ENCODE results near the gene CACNA1I. TPM values are rescaled to one million over a fixed set of nuclear protein-coding genes. Genes with fewer than 3 reads are reported as not detected.
A peak's percentile ranks its signal among the peaks of the same experiment; 100 is the strongest.

CACNA1I gene
- total and polyA plus RNA-seq, 7 donors: under 0.01 to 0.95 (median 0.15) TPM; not detected in 3

DNA sequence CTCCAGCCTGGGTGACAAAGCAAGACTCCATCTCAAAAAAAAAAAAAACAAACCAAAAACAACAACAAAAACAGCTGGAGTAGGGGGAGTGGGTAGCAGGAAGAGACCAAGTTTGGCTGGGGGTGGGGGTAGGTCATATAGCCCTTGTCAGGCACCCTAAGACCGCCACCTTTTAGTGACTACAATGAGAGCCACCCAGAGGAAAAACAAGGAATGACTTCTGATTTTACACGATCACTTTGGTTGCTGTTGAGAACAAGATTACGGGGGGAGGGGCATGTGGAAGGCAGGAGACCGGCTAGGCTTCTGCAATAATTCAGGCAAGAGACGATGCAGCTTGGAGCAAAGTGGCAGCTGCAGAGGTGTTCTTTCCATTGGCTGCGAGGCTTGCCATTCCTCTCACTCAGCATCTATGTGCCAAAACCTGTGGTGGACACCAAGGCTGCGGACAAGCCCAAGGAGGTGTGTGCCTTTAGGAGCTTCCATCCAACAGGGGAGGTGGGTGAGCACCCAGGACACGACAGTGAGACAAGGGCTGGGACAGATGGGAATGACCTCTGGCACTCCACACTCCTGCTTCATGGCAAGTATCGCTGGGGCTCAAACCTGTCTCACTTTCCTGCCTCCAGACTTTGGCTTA, 39.7 kb upstream of the CACNA1I start:
- no peak overlapping the region for H3K4me3 ChIP-seq
- WGBS, 2 donors: 27 to 48% methylated on average over 9 of the region's 9 CpGs
- peaks cover 3 to 70% (median 62%) of the 10 kb centered on the region in 4 donors for H3K4me1 ChIP-seq
- peaks cover 0 to 14% (median 6%) of the 10 kb centered on the region in 4 donors for H3K36me3 ChIP-seq
- peak overlapping the region in 3 of 4 donors; percentile 85 to 99 (median 99) for H3K27ac ChIP-seq
- no peaks in the 10 kb centered on the region for H3K27me3 ChIP-seq
- DNase-seq: no peak
- no peaks in the 10 kb centered on the region for H3K9me3 ChIP-seq
- no peak for TF ChIP-seq POLR2AphosphoS5 (IDR thresholded peaks at IDR 0.05)
- TF ChIP-seq, protein P1, sequence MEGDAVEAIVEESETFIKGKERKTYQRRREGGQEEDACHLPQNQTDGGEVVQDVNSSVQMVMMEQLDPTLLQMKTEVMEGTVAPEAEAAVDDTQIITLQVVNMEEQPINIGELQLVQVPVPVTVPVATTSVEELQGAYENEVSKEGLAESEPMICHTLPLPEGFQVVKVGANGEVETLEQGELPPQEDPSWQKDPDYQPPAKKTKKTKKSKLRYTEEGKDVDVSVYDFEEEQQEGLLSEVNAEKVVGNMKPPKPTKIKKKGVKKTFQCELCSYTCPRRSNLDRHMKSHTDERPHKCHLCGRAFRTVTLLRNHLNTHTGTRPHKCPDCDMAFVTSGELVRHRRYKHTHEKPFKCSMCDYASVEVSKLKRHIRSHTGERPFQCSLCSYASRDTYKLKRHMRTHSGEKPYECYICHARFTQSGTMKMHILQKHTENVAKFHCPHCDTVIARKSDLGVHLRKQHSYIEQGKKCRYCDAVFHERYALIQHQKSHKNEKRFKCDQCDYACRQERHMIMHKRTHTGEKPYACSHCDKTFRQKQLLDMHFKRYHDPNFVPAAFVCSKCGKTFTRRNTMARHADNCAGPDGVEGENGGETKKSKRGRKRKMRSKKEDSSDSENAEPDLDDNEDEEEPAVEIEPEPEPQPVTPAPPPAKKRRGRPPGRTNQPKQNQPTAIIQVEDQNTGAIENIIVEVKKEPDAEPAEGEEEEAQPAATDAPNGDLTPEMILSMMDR (IDR thresholded peaks at IDR 0.05): peak in 1 of 4 experiments; percentile 9
- intact Hi-C loops (cut with DNase I): loop anchor here (5.0 kb wide), 4 partner anchors 379 to 661 kb away; partner anchors contain the start of genes CBX7 and TNRC6B

DNA sequence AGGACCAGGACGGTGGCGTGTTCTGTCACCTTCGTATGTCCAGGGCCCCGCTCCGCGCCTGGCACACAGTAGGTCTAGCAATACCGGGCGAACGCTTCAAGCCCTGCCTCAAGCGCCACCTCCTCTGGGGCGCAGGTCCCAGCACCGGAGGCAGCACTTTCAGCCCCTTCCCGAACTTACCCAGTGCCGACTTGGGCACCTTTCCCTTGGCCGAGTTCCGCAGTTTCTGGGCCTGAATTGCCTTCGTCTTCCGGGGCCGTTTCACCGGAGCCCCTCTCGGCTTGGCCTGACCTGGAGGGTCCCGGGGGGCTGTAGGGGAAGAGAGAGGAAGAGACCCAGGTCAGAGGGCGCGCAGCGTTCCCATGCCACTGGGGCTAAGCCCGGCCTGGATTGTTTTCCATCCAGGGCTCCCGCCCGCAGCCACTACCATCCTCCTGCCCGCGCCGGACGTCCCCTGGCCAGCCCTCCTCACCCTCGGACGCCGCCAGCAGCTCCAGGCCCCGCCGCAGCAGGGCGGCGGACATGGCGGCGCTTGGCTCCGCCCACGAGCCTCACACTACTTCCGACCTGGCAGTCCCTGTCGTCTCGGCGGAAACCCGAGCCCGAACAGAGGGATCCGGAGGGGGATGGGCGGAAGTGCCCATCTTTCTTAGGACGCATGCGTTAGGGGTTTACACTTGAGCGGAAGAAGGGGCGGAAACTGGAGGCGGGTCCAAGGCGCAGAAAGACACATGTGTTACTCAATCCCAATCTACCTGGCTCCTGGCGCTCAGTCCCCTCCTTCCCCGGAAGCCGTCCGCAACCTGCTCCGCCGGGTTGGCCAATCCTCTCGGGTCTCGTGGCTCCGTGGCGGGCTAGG, 38.1 kb upstream of the CACNA1I start, which contains the start of gene RPS19BP1:
RPS19BP1 (minus strand) TSS at position 534 of the 859 bp plus-strand sequence; CDS start at position 524, 10 bp downstream.
- Histone ChIP-seq H3K4me3 (peak within 1 kb of the TSS; percentile 60 to 98 (median 78)), H3K27ac (peak within 1 kb of the TSS; percentile 85 to 99 (median 88)), H3K4me1 (peaks cover 3 to 60% (median 57%) of the 10 kb centered on the region in 4 donors), H3K27me3 (no peaks in the 10 kb centered on the region), H3K9me3 (no peaks in the 10 kb centered on the region), H3K36me3 (peaks cover 0 to 14% (median 6%) of the 10 kb centered on the region in 4 donors)
- 0% methylated on average over 67 of the region's 67 CpGs for WGBS, 2 donors
- TF ChIP-seq, protein P1 (IDR thresholded peaks at IDR 0.05): no peak
- TF ChIP-seq EP300 (IDR thresholded peaks at IDR 0.05) (peak in 1 of 4 donors; percentile 76), POLR2AphosphoS5 (IDR thresholded peaks at IDR 0.05) (peak; percentile 82 to 96 (median 95)), POLR2A (IDR thresholded peaks at IDR 0.05) (peak; percentile 84 to 89)
- intact Hi-C loops (cut with DNase I): loop anchor here (5.0 kb wide), 4 partner anchors 380 to 660 kb away; partner anchors contain the start of genes CBX7 and TNRC6B
- DNase-seq: peak; percentile 100

DNA sequence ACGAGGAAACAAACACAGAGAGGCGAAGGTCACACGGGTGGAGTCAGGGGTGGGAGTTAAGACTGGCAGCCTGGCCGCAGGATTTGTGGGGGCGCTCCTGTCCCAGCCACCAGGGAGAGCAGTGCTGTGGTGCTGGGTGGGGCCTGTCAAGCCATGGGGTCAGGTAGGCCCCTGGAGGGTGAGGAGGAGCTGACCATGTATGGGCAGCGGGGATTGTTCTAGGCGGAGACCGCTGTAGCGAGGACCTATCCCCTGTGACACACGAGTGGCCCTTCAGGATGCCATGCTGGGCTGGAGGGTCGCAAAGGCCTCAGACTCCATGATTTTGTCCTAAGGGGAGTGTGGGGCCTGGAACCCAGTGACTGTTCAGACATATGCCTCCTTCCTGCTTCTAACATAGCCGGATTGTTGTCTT, 36.5 kb upstream of the CACNA1I start:
- H3K27ac ChIP-seq: peak overlapping the region in 3 of 4 donors; percentile 41 to 99 (median 48)
- H3K27me3 ChIP-seq: no peaks in the 10 kb centered on the region
- TF ChIP-seq, protein P1 (IDR thresholded peaks at IDR 0.05): no peak
- TF ChIP-seq EP300 (IDR thresholded peaks at IDR 0.05): no peak
- TF ChIP-seq POLR2A (IDR thresholded peaks at IDR 0.05): no peak
- no peak for TF ChIP-seq POLR2AphosphoS5 (IDR thresholded peaks at IDR 0.05)
- peaks cover 0 to 14% (median 6%) of the 10 kb centered on the region in 4 donors for H3K36me3 ChIP-seq
- peak overlapping the region in 1 of 4 donors; percentile 13 for H3K4me3 ChIP-seq
- WGBS, 2 donors: 68 to 82% methylated on average over 12 of the region's 12 CpGs
- peaks cover 2 to 44% (median 40%) of the 10 kb centered on the region in 4 donors for H3K4me1 ChIP-seq
- no peak for DNase-seq
- H3K9me3 ChIP-seq: no peaks in the 10 kb centered on the region
- intact Hi-C loops (cut with DNase I): loop anchor here (2.0 to 5.0 kb wide), 6 partner anchors 382 to 813 kb away; partner anchors contain the start of genes ADSL, CBX7 and TNRC6B

DNA sequence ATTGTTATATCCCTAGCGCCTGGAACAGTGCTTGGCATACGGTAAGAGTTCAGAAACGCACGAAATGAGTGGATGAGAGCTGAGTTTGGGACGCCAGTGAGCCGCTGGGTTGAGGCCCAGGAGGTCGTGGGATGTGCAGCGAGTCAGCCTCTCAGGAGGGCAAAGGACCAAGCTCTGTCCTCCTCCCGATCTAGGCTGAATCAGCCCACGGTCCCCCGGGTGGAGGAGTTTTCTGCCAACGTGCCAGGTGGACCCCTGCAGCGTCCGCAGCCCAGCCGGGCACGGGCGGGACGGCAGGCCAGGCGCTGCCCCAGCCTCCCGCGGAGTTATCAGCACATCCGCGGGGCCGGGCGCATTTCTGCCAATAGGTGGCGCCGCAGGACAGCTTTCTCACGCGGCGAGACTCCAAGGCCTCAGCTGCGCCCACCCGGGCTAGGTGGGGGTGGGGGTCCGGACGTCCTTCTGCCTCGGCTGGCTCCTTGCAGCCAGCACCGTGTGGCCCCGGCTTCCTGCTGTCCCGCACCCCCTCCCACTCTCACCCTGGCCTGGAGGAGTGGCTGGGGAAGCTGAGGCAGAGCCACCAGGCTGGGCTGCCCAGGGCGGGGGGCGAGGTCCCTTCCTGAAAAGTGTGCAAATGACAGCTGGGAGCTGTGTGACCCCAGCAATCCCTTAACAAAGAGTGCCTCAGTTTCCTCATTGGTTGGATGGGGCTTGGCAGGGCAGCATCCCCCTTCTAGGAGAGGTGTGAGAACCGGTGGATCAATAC, 35.8 kb upstream of the CACNA1I start:
- WGBS, 2 donors: 4 to 11% methylated on average over 41 of the region's 41 CpGs
- peaks cover 0 to 8% (median 3%) of the 10 kb centered on the region in 4 donors for H3K36me3 ChIP-seq
- peak overlapping the region in 3 of 4 donors; percentile 41 to 99 (median 48) for H3K27ac ChIP-seq
- no peaks in the 10 kb centered on the region for H3K9me3 ChIP-seq
- TF ChIP-seq EP300 (IDR thresholded peaks at IDR 0.05) (no peak), POLR2A (IDR thresholded peaks at IDR 0.05) (no peak), POLR2AphosphoS5 (IDR thresholded peaks at IDR 0.05) (peak in 1 of 4 donors; percentile 20)
- TF ChIP-seq, protein P1 (IDR thresholded peaks at IDR 0.05): peak; percentile 85 to 97 (median 92)
- no peaks in the 10 kb centered on the region for H3K27me3 ChIP-seq
- intact Hi-C loops (cut with DNase I): loop anchor here (2.0 to 5.0 kb wide), 6 partner anchors 382 to 812 kb away; partner anchors contain the start of genes ADSL, CBX7 and TNRC6B
- H3K4me1 ChIP-seq: peaks cover 0 to 37% (median 34%) of the 10 kb centered on the region in 4 donors
- peak overlapping the region in 2 of 4 donors; percentile 11 to 13 for H3K4me3 ChIP-seq
- peak; percentile 92 for DNase-seq

All from sigmoid colon (tissue), 7 donors.